Superior temporal gyrus (tissue), 1 donor: ENCODE measurements around the gene DNAI1.
"Not testable (repeated sequence)": the region's sequence is repeated elsewhere in the genome, so short reads cannot be mapped to it uniquely, and the experiment has no call there.

Experiments
- DNase-seq: peaks from one replicate; pipeline ENCODE4 v3.0.0-alpha.2; 2016; ENCODE audit errors: extremely low spot score

DNAI1 gene

DNA sequence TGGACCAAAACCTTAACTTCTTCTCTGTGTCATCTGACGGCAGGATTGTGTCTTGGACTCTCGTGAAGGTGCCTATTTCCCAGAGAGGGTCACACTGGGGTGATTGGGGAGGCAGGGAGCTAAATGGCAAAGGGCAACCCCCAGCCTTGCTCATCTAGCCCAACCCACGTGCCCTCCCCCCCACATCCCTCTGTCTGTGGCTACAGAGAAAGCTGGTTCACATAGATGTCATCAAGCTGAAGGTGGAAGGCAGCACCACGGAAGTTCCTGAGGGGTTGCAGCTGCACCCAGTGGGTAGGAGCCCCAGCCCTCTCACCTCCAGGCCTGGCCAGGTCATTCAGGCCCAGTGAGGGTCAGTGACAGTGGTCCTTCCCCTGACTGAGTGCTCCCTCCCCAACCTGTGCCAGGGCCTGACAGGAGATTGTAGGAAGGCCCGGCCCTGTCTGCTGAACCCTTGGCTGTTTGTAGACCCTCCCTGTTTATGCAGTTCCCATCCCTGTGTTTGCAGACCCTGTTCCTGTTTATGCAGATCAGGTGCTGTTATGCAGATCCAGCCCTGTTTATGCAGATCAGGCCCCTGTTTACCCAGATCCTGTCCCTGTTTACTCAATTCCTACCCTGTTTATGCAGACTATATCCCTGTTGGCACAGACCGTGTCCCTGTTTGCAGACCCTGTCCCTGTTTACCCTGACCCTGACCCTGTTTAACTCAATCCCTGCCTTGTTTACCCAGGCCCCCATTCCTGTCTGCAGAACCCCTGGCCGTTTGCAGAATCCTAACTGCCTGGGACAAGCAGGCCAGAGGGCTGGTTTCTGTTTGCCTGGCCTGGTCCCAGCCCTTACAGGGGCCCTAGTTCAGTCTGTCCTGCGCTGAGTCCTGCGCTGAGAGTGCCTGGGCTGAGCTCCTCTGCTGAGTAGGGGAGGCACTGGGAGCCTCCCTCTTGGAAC is 53.8 kb downstream of the DNAI1 start:
- DNase-seq: no peak

DNA sequence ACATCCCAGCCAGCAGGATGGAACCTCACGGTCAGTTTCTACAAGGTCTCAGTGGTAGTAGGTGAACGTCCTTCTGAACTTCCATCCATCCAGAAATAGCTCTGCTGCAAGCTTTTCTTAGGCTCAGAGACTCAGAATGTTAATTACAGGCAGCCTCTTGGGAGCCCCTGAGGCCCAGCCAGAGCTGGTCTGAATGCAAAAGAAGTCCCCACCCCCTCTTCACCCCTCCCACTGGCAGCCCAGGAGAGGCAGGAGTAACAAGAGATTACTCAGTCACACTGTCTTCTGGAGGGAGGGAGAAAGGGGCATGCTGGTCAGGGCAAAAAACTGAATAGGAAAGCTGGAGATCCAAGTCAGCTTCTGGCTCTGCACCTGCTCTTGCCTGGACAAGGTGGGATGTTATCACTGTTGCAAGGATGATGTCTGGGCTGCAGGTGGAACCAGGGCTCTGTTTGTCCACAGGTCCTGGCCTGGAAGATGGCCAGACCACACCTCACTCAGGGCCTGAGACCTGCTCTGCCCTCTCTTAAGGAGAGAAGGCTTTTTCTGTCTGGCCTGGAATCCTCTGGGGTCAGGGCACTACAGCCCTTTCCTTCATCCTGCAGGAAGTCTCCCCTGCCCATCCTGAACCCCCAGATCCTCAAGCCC is 55.1 kb downstream of the DNAI1 start:
- DNase-seq: peak; percentile 23

DNA sequence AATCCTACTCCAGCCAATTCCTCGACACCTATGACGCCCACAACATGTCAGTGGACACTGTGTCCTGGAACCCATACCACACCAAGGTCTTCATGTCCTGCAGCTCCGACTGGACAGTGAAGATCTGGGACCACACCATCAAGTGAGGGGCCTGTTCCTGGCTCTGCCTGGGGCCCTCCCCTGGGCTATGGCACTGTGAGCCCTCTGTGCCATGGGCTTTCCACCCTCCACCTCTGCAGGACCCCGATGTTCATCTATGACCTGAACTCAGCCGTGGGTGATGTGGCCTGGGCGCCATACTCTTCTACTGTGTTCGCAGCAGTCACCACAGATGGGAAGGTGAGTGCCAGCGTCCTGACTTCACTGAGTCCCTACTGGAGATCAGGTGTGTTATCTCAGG is 55.8 kb downstream of the DNAI1 start:
- DNase-seq: no peak

DNA sequence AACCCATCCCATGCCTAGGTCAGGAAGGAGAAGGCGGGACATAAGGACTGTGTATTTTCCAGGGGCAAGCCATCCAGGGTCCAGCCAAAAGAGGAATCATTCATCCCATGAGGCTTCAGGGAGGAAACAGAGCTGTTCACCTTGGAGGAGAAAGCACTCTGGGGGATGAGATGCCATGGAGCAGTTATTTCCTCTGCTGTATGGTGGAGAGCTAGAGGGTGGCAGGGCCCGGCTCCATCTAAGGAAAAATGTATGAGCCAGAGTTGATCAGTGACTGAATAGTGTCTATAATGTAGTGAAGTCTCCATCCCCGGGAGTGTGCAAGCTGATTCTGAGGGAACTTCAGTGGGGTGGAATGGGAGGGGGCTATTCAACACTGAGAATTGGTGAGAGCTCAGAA is 56.2 kb downstream of the DNAI1 start:
- no peak for DNase-seq

DNA sequence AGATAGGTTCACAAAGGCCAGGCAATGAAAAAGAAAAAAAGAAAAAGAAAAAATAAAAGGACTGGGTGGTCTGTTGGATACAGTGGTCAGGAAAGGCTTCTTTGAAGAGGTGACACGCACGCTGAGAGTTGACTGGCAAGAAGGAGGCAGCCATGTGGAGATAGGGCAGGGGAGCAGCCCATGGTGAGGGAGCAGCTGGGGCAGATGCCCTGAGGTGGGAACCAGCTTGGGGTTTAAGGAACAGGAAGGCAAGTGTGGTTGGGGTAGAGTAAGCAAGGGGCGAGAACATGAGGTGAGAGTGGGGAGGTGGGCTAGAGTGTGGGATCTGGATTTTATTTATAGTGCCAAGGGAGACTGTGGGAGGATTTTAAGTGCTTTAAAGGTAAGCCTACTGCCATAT is 57.4 kb downstream of the DNAI1 start:
- no peak for DNase-seq

DNA sequence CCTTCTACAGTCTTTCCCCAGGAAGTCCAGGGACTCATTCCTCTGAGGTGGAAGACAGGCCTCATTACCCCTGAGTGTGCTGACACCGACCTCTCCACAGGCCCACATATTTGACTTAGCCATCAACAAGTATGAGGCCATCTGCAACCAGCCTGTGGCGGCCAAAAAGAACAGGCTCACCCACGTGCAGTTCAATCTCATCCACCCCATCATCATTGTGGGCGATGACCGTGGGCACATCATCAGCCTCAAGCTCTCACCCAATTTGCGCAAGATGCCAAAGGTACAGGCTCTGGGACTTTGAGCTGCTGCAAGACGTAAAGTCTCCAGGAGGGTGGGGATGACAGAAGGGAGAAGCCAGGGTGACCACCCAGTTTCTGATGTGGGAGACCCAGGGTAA is 58.6 kb downstream of the DNAI1 start:
- no peak for DNase-seq

DNA sequence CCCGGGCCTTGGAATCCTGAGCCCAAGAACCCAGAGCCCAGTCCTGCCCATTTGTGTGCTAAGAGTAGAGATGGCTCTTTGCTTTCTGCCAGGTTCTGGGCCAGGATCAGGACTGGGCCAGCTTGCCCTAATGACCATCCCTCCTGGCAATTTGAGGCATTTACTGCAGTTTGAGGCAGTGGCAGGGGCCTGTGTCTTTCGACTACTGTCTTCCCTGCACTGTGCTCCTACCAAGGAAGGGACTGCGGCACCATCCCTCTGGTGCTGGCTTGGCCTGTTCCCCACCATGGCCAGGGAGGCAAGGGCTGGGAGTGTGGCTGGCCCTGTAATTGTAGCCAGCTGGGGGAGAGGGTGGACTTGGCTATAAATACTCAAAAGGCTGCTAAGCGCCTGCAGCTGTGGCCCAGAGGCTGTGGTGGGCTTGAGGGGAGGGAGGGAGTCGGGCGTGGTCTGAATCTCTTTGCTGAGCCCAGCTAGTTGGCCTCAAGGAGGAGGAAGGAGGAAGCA is 59.6 kb downstream of the DNAI1 start:
- no peak for DNase-seq

DNA sequence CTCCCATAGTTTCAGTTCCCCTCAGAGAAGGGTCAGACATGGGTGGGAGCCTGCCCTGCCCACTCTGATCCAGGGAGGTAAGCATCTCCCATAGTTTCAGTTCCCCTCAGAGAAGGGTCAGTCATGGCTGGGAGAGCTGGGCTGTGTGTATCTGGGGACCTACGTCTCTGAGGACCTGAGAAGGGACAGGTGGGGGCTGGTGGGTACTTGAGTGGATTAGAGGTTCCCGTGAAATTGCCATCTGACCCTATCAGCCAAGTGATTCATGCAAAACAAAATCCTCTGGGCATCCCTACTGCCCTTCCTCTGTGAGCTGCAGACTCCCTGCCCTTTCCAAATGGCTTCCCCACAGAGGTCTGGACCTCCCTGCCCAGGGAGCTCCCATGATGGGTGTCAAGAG is 60.3 kb downstream of the DNAI1 start:
- DNase-seq: no peak

DNA sequence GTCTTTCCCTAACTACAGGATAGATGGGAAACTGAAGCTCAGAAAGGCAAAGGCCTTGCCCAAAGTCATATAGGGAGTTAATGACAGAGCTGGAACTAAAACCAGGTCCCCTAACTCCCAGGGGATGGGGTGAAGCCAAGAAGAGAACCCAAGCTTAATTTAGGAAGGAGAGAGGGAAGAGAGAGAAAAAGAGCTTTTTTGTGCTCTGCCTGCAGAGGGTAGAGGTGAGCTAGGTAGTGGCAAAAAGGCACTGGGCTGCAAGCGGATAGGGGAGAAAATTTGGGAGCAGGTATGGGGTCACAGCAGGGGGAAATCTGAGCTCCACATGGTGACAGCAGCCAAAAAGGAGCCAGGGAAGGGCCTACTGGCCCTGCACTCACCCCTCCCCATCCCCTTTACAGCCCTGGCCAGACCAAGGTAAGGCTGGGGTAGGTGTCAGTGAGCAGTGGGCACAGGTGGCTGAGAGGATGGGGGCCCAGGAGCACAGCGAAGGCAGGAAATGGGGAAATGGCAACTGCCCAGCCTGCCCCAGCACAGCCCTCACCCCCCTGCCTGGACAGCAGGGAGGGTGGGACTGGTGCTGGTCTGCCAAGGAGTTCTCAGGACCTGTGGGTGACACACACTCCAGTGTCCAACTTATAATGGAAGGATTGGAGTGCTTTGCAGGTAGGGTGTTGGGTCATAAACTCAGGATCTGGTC is 60.9 kb downstream of the DNAI1 start:
- no peak for DNase-seq

DNA sequence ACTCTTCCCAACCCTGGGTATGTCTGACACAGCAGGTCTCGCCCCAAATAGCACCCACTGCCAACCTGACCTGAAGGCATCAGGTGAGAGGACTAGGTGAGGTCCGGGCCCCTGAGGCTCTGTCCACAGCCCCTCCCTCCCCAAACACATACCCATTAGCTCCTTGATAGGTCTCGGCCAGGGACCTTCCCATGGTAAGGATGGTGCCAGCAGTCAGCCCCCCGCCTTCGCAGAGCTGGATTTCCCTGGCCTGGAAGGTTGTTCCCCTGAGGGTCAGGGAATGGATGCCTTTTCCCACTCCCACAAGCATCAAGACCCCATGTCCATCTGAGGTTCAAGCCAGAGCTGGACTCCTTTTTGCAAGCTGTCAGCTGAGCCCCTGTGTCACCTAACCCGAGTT is 61.5 kb downstream of the DNAI1 start:
- DNase-seq: no peak

DNA sequence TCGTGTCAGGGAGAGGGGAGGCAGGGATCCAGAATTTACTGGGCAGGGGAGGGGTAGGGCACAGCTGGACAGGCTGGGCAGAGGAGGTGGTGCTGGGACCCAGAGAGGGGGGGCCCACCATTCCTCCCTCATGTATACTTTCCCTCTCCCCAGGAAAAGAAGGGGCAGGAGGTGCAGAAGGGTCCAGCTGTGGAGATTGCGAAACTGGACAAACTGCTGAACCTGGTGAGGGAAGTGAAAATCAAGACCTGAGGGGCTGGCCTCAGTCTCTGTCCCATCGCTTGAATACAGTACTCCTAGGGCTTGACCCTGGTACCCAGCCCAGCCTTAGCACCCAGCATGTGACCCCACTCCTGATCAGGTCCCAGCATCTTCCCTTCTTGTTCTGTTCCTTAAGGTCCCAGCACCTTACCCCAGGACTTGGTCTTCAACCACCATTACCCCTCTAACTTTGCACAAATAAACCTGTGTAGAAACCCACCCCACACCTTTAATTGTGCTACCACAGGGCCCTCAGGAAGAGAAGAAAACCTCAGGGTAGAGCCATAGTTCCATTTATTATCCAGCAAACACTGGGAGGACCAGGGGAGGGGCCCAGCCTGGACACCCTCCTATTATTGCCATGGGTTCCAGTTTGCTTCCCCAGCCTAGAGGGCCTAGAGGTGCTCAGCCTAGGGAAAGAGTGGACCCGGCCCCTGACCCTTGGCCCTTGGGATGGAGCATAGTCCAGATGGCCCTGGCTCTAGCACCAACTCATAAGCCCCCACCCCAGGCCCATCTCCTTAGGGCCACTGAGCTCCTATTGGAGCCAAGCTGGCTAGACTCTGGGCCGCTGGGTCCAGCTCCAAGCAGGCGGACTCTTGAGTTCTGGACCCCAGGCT is 62.1 kb downstream of the DNAI1 start:
- DNase-seq: no peak

DNA sequence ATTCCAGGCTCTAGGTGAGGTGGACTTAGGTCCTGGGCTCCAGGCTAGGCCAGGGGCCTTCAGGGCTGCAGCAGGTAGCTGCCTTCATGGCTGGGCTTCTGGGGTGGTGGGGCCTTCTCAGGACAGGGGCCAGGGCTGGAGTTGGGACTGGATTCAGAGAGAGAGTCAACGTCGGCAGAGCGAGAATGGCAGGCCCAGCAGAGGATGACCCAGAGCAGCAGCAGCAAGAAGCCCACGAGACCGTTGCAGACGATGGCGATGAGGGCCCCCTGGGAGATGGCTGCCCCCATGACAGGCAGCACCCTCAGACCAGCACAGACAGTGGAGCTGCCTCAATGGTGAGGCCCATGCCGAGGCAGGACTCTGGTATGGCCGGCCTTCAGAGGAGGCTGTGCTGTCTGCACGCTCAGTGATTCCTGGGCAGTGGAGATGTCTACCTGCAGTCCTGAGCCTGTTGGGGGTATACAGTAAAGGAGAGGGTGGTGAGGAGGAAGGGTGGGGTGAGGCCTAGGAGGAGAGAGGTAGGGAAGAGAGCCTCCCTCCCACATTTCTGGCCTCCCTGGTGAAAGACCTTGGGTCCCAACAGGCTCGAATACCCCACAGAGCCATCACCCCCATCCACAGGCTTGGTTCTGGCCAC is 62.9 kb downstream of the DNAI1 start:
- no peak for DNase-seq

DNA sequence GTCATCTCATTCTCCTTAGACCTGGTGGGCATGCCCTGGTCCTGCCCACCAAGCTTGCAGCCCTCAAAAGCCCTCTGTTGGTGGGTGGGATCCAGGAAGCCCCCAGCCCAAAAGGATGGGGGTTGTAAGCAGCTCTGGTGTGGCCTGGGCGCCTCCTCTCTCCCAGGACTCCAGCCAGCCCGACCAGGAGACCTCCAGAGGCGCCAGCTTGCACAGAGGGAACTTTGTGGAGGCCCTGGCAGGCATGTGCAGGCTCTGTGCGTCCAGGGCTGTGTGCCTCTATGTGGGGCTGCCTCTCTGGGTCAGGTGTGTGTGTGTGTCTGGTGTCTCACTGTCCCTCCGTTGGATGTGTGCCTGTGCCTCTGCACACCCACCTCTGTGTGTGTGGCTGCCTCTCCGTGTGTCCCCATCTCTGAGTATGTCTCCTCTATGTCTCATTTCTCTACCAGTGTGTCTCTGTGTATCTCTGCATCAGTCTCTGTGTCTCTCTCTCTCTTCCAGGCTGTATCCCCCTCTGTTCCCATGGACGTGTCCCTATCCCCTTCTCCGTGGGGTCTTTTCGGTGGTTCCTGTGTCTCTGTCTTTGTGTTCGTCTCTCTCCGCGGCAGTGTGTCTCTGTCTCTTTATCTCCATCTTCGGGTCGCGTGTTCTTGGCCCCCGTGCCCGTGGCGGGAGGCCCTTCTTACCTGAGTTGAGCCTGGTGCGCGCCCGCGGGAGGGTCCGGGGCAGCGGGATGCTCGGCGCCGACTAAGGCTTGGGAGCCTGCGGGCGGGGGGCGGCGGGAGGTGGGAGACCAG is 63.7 kb downstream of the DNAI1 start:
- no peak for DNase-seq

DNA sequence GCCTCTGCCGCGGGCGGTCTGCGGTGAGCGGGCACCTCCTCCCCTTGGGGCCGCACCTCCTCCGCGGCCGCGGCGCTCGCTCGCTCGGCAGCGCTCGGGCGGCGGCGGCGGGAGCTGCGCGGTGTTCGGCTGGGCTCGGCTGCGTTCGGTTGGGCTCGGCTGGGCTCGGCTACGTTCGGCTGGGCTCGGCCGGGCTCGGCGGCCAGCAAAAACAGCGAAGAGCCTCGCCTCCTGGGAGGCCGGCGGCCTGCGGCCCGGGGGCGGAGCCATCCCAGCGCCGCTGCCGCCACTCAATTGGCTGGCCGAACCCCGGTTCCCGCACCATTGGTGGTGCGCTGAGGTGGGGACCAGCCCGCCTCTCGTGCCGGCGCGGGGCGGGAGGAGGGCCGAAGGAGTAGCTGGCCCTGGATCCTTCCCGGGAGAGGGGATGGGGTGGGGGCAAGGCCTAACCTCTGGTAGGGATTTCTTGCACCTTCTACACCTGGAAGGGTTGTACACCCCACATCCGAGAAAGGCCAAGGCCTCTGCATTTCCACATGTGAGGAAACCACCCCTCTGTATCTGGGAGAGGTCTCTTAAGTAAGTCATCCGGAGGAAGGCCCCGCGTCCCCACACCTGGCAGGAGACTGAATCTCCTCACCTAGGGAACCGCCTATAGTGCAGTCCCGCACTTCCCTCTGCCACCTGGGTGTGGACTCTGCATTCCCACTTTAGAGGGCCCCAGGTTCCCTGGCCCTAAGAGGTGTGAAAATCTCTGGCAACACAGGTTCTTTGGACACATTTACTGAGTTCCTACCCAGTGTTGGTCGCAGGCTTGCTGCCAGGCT is 64.6 kb downstream of the DNAI1 start, which contains the start of gene ENHO:
Gene ENHO (minus strand): TSS at position 20 of the 827 bp plus-strand sequence. CDS start 1,295 bp downstream, outside the sequence.
- peak; percentile 90 for DNase-seq

DNA sequence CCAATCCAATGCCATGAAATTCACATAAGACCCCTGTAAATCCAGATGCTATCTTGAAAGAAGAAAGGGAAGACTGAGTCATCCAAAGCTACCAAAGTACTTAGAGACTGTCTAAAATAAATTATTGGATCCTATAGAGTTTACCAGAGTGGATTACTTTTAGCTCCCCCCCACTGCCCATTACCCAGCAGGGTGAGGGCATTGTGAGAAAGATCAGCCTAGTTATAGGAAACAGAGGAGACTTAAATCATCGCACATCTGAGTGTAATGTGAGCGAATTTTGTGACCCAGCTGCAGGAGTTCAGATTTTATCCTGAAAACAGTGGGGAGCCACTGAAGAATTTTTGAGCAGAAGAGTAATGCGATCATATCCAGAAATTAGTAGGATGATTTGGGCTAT is 65.7 kb downstream of the DNAI1 start:
- no peak for DNase-seq

DNA sequence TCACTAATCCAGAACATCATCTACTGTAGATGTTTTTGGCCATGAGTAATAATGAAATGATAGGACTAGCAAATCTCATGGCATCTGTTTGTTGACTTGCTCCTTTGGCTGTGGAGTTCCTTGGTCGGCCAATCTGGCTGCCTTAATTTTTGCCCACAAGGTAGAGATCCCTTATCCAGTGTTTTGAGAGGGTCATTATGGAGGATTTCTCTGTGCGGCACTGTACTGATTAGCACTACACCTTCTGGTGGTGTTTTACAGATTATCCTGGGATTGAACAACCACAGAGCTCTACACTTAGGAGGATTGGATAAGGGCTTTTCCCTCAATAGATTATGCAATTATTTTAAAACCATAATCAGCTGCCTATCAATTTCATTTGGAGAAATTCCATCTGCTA is 67.4 kb downstream of the DNAI1 start:
- no peak for DNase-seq

DNA sequence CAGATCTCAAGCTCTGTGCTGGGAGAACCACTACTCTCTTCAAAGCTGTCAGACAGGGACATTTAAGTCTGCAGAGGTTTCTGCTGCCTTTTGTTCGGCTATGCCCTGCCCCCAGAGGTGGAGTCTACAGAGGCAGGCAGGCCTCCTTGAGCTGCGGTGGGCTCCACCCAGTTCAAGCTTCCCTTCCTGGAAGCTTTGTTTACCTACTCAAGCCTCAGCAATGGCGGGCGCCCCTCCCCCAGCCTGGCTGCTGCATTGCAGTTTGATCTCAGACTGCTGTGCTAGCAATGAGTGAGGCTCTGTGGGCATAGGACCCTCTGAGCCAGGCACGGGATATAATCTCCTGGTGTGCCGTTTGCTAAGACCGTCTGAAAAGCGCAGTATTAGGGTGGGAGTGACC is 73.4 kb downstream of the DNAI1 start:
- DNase-seq: not testable (repeated sequence)

DNA sequence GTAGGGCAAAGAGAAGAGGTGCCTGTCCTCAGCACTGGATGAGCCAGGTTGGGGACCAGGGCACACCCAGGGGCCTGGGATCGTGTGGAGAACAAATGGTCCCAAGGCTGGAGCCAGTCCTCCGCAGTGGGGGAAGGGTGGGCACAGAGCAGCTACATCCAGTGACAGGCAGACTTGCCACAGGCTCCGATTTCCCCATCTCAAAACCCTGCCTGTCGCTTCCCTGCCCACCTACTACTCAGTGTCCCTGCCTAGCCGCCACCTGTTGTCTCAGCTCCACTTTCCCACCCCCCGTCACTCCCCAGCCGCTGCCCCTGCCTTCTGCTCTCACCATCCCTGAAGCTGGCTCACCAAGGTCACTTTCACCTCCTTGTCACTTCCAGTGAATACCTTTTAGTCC is 78.1 kb downstream of the DNAI1 start:
- no peak for DNase-seq

DNA sequence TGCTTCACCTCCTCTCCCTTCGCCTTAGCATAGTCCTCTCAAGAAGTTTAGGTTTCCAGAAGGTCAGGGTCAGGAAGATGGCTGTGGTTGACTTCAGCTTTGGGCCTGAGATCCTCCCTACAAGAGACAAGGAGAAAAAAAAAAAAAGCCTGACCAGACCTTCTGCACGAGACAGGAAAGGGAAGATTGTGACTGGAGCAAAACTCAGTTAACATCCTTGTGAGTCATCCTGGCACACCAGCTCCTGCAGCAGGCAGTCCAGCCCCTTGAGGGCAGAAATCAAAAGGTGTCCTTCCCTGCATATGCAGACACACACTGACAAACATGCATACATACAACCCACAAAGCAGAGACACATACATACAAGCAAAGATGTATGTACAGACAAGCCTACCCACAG is 82.2 kb downstream of the DNAI1 start:
- DNase-seq: no peak
